GM19035 (cell line): ENCODE measurements around the gene USP25.

Experiments used
- ATAC-seq: cut with Tn5 transposase; IDR thresholded peaks from one replicate; pipeline ENCODE4 v1.9.1; 2021; ENCODE audit not compliant: unreplicated experiment

Gene USP25

GRCh38 chr21:15850645-15851044 is 120.9 kb downstream of the USP25 start:
- ATAC-seq, result no peak

- ATAC-seq, result no peak
Observed at GRCh38 chr21:15852146-15852545, 122.4 kb downstream of the USP25 start.

- no peak for ATAC-seq
Observed at GRCh38 chr21:15853126-15853525, 123.3 kb downstream of the USP25 start.

- no peak for ATAC-seq
Observed at GRCh38 chr21:15856813-15857212, 127.0 kb downstream of the USP25 start.

GRCh38 chr21:15857740-15858139 is 128.0 kb downstream of the USP25 start:
- no peak for ATAC-seq

GRCh38 chr21:15860541-15860940 is 130.8 kb downstream of the USP25 start:
- no peak for ATAC-seq

- ATAC-seq, result no peak
Observed at GRCh38 chr21:15868940-15869339, 139.2 kb downstream of the USP25 start.

- no peak for ATAC-seq
Observed at GRCh38 chr21:15870819-15871218, 141.0 kb downstream of the USP25 start.

GRCh38 chr21:15872236-15872635 is 142.5 kb downstream of the USP25 start:
- no peak for ATAC-seq

- ATAC-seq, result no peak
Observed at GRCh38 chr21:15874615-15875014, 144.8 kb downstream of the USP25 start.

- no peak for ATAC-seq
Observed at GRCh38 chr21:15875286-15875685, 145.5 kb downstream of the USP25 start.

- no peak for ATAC-seq
Observed at GRCh38 chr21:15893902-15894301, 164.1 kb downstream of the USP25 start.

GRCh38 chr21:15894596-15894995 is 164.8 kb downstream of the USP25 start:
- no peak for ATAC-seq

GRCh38 chr21:15895142-15896106 is 165.6 kb downstream of the USP25 start:
- no peak for ATAC-seq

- no peak for ATAC-seq
Observed at GRCh38 chr21:15896501-15896900, 166.7 kb downstream of the USP25 start.

GRCh38 chr21:15904389-15904788 is 174.6 kb downstream of the USP25 start:
- ATAC-seq, result no peak

GRCh38 chr21:15908187-15908586 is 178.4 kb downstream of the USP25 start:
- ATAC-seq, result no peak

- no peak for ATAC-seq
Observed at GRCh38 chr21:15928196-15928595, 198.4 kb downstream of the USP25 start.

GRCh38 chr21:15928686-15929425 is 199.1 kb downstream of the USP25 start:
- ATAC-seq, result no peak

GRCh38 chr21:15929536-15929935 is 199.8 kb downstream of the USP25 start:
- no peak for ATAC-seq
